GM19463 (cell line): ENCODE data around the gene PSAP.
"Not testable (repeated sequence)": the region's sequence is repeated elsewhere in the genome, so short reads cannot be mapped to it uniquely, and the experiment has no call there.

Experiments used
- ATAC-seq: cut with Tn5 transposase; IDR thresholded peaks from one replicate; pipeline ENCODE4 v1.9.1; 2021; ENCODE audit warnings: mild to moderate bottlenecking, moderate library complexity; ENCODE audit not compliant: unreplicated experiment

PSAP gene

GRCh38 chr10:71874680-71875354 lies 23.8 kb upstream of the PSAP start:
- ATAC-seq, result not testable (repeated sequence)

- peak; percentile 93 for ATAC-seq
Observed at GRCh38 chr10:71873582-71874211, 22.6 kb upstream of the PSAP start.

- not testable (repeated sequence) for ATAC-seq
Observed at GRCh38 chr10:71869601-71870000, 18.6 kb upstream of the PSAP start.

GRCh38 chr10:71868192-71868697 lies 17.2 kb upstream of the PSAP start:
- ATAC-seq, result no peak

- no peak for ATAC-seq
Observed at GRCh38 chr10:71865561-71866041, 14.6 kb upstream of the PSAP start.

GRCh38 chr10:71864911-71865361 lies 13.9 kb upstream of the PSAP start:
- no peak for ATAC-seq

GRCh38 chr10:71863203-71863602 lies 12.2 kb upstream of the PSAP start:
- ATAC-seq, result no peak

- peak; percentile 82 for ATAC-seq
Observed at GRCh38 chr10:71860243-71861029, 9.4 kb upstream of the PSAP start.

GRCh38 chr10:71857934-71858890 lies 7.2 kb upstream of the PSAP start:
- no peak for ATAC-seq

- ATAC-seq, result no peak
Observed at GRCh38 chr10:71856619-71857018, 5.6 kb upstream of the PSAP start.

GRCh38 chr10:71854031-71854430 lies 3.0 kb upstream of the PSAP start:
- no peak for ATAC-seq

- ATAC-seq, result no peak
Observed at GRCh38 chr10:71852355-71852937, 1.4 kb upstream of the PSAP start.

GRCh38 chr10:71851465-71852095 lies 529 bp upstream of the PSAP start:
- peak; percentile 8 for ATAC-seq

GRCh38 chr10:71850021-71850742 lies 869 bp downstream of the PSAP start:
- ATAC-seq, result no peak

- no peak for ATAC-seq
Observed at GRCh38 chr10:71849461-71849908, 1.6 kb downstream of the PSAP start.

- ATAC-seq, result no peak
Observed at GRCh38 chr10:71848325-71849275, 2.5 kb downstream of the PSAP start.

- no peak for ATAC-seq
Observed at GRCh38 chr10:71847418-71847817, 3.6 kb downstream of the PSAP start.

GRCh38 chr10:71846816-71847215 lies 4.2 kb downstream of the PSAP start:
- ATAC-seq, result no peak
